GM21723 (cell line): Measurements from ENCODE around the gene BCKDHA.
A peak's percentile ranks its signal among the peaks of the same experiment; 100 is the strongest.

Experiments
- ATAC-seq: cut with Tn5 transposase; IDR thresholded peaks from one replicate; pipeline ENCODE4 v1.9.1; 2021; ENCODE audit warnings: mild to moderate bottlenecking, moderate library complexity; ENCODE audit not compliant: unreplicated experiment

BCKDHA gene

DNA sequence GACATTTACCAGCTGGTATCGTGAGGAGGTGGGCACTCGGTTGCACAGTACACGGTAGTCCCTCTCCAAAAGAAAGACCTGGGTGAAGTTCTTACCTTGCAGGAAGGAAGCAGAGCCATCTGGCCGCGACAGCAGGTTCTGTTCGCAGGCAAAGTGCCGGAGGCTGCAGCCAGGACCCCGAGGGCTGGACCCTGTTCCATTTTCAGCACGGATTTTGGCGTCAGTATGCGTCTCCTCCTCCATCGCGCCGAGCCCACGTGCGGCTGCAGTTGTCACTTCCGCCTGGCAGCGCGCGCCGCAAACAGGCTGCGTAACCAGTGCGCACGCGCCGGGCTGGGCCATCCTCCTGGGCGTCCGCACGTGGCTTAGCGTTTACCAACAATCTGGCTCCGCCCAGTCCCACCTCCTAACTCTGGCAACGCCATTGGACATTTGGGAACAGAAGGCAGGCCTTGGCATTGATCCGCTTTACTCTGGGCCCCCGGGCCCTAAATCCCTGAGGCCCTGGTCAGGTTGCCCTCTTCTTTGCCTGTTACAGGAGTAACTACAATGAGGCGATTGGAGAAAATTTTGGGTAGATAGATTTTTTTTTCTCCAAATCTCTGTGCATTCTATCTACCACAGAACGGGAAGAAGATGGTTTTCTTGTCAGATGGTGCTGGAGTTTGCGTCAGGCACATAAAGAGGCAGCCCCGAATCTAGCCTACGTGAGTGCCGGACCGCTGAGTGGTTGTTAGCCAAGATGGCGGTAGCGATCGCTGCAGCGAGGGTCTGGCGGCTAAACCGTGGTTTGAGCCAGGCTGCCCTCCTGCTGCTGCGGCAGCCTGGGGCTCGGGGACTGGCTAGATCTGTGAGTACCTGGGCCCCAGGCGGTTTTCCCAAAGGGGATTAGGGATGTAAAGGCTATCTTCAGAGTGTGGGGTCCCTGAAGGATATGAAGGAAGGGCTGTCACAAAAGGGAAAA, at the start of gene BCKDHA, which contains the start of gene EXOSC5:
BCKDHA (plus strand) TSS at position 733 of the 964 bp plus-strand sequence; CDS start at position 743, 10 bp downstream.
EXOSC5 (minus strand) TSS at position 274 of the 964 bp plus-strand sequence; CDS start at position 243, 31 bp downstream.
- ATAC-seq: peak; percentile 78

DNA sequence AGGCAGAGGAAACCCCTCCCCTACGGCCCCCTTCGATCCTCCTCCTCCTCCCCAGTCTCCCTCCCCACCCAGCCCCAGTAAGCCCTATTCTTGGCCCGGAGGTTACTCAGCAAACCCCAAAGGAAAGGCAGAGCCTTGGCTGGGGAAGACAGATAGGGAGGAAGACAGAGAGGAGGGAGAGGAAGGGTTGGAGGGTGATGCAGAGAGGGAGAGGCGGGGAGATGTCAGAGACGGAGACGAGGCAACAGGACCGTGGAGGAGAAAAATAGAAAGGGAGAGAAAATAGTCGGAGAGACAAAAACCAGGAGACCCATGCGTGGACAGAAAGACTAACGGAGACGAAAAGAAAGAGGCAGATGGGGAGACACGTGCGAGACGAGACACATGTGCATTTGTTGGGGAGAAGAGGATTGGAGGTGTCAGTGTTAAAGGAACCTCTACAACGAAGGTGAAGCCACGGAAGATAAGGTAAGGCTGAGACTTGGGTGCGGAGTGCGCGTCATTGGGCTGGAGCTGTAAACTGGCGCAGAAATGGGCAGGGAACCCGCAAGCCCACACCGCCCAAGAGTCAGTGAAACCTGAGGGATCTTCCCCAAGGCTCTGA, 46.8 kb upstream of the BCKDHA start:
- peak; percentile 12 for ATAC-seq

GRCh38 chr19:41351339-41352245, 46.0 kb upstream of the BCKDHA start:
- peak; percentile 35 for ATAC-seq

DNA sequence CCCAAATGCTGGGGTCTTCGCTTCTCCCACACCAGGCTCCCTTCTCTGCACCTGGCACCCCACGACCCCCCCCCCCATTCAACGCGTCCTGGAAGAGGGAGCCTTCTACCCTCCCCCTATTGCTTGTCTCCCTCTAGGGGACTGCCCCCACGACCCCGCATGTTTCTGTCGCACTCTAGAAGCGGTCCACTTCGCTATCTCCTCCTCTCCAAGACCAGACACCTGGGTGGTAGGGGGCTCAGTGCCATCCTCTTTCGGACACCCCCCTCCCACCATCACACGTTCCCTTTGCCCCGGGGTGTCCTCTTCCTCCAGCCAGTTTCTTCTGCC, 45.4 kb upstream of the BCKDHA start:
- no peak for ATAC-seq

GRCh38 chr19:41352609-41353465, 44.8 kb upstream of the BCKDHA start:
- peak; percentile 3 for ATAC-seq

- ATAC-seq: peak; percentile 43
Observed at GRCh38 chr19:41353466-41354342, 43.9 kb upstream of the BCKDHA start, which contains the start of gene TGFB1. Gene TGFB1 (minus strand): TSS chr19:41353922. CDS start chr19:41353044, 878 bp downstream.

DNA sequence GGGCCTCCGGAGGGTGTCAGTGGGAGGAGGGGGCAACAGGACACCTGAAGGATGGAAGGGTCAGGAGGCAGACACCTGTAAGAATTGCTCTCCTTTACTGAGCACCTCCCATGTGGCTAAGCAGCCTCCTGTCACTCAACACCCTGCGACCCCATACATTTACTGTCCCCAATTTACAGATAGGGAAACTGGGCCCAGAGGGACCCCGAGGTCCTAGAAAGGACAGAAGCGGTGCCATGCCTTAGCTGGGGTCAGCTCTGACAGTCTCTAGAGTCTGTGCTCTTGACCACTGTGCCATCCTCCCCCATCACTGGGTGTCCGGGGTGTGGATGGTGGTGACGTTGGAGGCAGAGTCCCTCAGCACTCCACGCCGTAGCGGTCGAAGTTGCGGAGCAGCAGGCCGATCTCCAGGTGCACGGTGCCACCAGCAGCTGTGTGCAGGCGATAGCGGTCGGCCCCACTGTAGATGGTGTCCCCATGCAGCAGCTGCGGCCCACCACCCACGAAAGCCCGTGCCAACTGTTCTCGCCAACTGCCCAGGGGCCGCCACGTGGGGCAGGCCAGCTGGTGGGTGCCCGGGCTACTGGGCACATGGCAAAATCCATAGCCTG, 43.2 kb upstream of the BCKDHA start:
- peak; percentile 8 for ATAC-seq

DNA sequence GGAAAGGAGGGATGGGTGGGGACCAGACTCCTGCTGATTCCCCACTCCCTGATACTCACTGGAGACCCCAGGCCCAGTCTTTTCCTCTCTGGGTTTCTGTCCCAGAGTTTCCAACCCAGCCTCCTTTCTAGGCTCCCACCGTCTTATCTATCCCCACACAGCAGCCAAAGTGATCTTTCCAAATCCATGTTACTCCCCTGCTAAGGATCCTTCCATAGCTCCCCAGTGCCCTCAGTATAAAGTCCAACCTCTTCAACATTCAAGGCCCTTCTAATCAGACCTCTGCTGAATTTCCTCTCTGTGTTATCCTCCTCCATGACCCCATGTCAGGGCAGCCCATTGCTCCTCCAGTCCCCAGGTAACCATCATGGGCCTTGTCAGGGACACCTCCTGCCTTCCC, 42.6 kb upstream of the BCKDHA start:
- ATAC-seq: no peak

DNA sequence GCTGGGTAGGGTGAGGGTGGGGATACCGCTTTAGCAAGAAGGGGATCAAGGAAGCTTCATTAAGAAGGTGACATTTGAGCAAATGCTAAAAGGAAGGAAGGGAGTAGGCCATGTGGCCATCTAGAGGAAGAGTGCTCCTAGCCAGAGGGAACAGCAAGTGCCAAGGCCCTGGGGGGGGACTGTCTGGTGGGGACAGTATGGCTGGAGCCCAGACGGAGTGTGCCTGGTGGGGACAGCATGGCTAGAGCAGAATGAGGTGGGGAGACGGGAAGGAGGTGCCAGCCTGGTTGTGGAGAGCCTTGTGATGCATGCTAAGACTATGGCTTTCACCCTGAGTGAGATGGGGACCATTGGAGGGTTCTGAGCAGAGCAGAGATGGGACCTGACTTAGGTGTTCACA, 41.8 kb upstream of the BCKDHA start:
- ATAC-seq: no peak

DNA sequence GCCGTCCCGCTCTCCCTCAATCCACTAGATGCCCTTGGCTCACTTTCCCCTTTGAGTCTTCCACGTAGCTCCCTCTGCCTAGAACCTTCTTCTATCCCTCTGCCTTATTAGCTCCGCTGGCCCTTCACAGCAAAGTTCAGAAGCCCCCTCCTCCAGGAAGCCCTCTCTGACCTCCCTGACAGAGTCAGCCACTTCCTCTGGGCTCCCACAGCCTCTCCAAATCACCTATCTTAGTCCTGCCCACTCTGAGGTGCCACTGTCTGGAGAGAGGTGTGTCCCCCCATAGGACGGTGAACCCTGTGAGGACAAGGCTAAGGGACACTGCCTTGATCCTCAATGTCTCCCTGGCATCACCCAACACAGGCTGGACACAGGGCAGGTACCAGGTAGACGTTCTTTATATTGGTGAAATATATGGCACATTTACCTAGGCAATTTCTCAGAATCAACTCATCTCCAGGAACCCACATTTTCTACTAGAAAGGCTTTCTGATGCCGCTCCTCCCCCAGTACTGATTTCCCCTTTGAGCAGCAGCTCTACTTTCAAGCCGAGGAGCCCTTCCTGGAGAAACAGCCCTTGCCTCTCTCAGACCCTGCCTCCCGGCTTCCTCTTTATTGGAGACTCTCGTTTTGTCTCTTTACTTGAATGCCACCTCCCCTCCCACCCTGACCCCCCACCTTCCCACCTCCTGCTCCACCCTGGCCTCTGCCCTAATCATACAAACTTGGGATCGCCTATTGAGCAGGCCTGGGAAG, 40.5 kb upstream of the BCKDHA start:
- no peak for ATAC-seq

- no peak for ATAC-seq
Observed at GRCh38 chr19:41357746-41358145, 39.9 kb upstream of the BCKDHA start.

- ATAC-seq: no peak
Observed at GRCh38 chr19:41359741-41360140, 37.9 kb upstream of the BCKDHA start.

- no peak for ATAC-seq
Observed at GRCh38 chr19:41362143-41362847, 35.3 kb upstream of the BCKDHA start.

GRCh38 chr19:41363371-41363752, 34.3 kb upstream of the BCKDHA start:
- no peak for ATAC-seq

DNA sequence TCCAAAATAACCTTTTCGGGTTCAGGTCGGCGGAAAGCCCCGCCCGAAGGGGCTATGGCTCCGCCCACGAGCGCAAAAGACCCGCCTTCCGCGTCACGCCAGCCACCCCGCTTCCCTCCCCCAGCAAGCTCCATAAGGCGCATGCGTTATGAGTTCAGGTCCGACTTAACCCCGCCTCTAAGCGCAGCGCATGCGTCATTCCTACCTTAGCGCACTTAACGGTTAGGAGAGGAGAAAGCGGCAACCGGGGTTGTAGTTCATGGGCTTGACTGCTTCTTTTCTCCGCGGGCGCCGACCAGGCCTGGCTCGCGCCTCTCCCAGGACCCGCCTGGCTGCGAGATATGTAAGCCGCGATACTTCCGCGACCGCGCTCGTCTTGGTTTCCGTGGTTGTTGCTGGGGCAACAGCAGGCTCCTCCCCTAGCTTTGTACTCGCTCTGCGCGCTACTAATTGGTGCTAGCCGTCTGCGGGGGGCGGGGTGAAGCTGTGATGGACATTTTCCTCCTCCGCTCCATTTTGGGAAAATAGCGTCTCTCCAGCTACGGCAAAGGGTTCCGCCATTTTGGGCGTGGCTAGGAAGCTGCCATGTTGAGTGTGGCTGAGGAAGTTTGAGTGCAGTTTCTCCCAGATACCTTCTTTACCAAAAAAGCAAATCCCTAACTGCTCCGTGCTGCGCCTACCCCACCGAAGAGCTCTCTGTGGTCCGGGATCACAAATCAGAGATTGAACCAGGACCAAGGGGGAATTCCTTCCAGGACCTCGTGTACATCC, 33.7 kb upstream of the BCKDHA start, which contains the start of gene B9D2:
B9D2 (minus strand) TSS at position 397 of the 771 bp plus-strand sequence. CDS start 630 bp downstream, outside the sequence.
- ATAC-seq: peak; percentile 82
